Psoas muscle (tissue), 8 donors: ENCODE measurements around the gene ITPA. TPM values are rescaled to one million over a fixed set of nuclear protein-coding genes. Genes with fewer than 3 reads are reported as not detected.

Experiments
- ATAC-seq, 4 donors: fragments of 200-7000 bp; cut with Tn5 transposase; one replicate each; pipeline ENCODE4 v1.9.1; 2020; ENCODE audit warnings: moderate library complexity in 3 of 4, mild to moderate bottlenecking in 2 of 4
- DNase-seq, 2 donors: peaks; one replicate each; pipeline ENCODE4 v3.0.0-alpha.2; 2020
- H3K27ac ChIP-seq: fragments of 200-600 bp; one replicate; pipeline ENCODE4 v1.8.0; 2022
- H3K27me3 ChIP-seq, 3 donors: fragments of 200-600 bp in 1 of 3; one replicate each; pipeline versions ENCODE4 v1.6.1 to v1.8.0; 2013 to 2022; ENCODE audit warnings: low read length in 2 of 3, mild to moderate bottlenecking in 2 of 3, moderate library complexity in 1 of 3; ENCODE audit not compliant: insufficient read depth in 3 of 3
- H3K36me3 ChIP-seq, 2 donors: fragments of 200-600 bp in 1 of 2; one replicate each; pipeline versions ENCODE4 v1.6.1 to v1.8.0; 2013 to 2022; ENCODE audit warnings: low read depth in 1 of 2, mild to moderate bottlenecking in 1 of 2, moderate library complexity in 1 of 2; ENCODE audit not compliant: insufficient read depth in 1 of 2
- H3K4me1 ChIP-seq: fragments of 200-600 bp; one replicate; pipeline ENCODE4 v1.8.0; 2022
- H3K4me3 ChIP-seq: fragments of 200-600 bp; one replicate; pipeline ENCODE4 v1.8.0; 2022; ENCODE audit warnings: mild to moderate bottlenecking
- H3K9me3 ChIP-seq: fragments of 200-600 bp; one replicate; pipeline ENCODE4 v1.8.0; 2022
- CTCF ChIP-seq: fragments of 200-600 bp; IDR thresholded peaks from one replicate; pipeline ENCODE4 v1.8.0; 2022; ENCODE audit warnings: antibody characterized with exemption
- WGBS, 3 donors: extraction: QIAGEN DNeasy Blood & Tissue Kit; methylation state at CpG; one replicate each; pipeline versions ENCODE4 v1.1.6 to v1.1.7; 2013; 5-methylcytosine and 5-hydroxymethylcytosine counted together
- intact Hi-C, 2 donors: fragments of 100-400 bp; cut with DNase I; formaldehyde crosslinking; loops; one replicate each; pipeline versions ENCODE4 v1.11.0 to v1.14.2; 2022
- polyA plus RNA-seq, 3 donors: library from polyadenylated mRNA; stranded (reverse); fragments of 200-250 nt; gene quantifications; one replicate each; pipeline ENCODE4 v1.2.3, GENCODE V29; 2013
- total RNA-seq, 4 donors: library from RNA; stranded (reverse); fragmentation: NEBNext Ultra II Directional in 2 of 4; extraction: Animal tissue kit (Norgen Biotek cat#: 25700) in 2 of 4; gene quantifications; one replicate each; pipeline versions ENCODE4 v1.2.1 to v1.2.4, GENCODE V29; 2021 to 2023
- donor health status: healthy with polysubstance abuse.
- donor health status: DM: no; HTN: no; CAD: no; lungs with moderate emphysema.
- donor health status: Bipolar disorder and iron deficiency.
- donor health status: healthy.
- donor health status: DM: yes; HTN: yes; CAD: no.
- donor health status: DM: no; HTN: no; CAD: no.
- donor health status: DM: no; HTN: no; CAD: no.
- donor health status: DM: yes; HTN: yes; CAD: no.

Gene ITPA
- total and polyA plus RNA-seq, 7 donors = 19.6 to 83.9 (median 26.0) TPM

- H3K4me1 ChIP-seq = no peaks in the 10 kb centered on the region
- 78 to 95% (median 81%) methylated on average over 3 of the region's 3 CpGs for WGBS, 3 donors
- DNase-seq = peak in 1 of 2 donors; percentile 33
- intact Hi-C loops = no loop called here
- H3K27me3 ChIP-seq = no peaks in the 10 kb centered on the region
- no peaks in the 10 kb centered on the region for H3K9me3 ChIP-seq
- no peak overlapping the region for H3K27ac ChIP-seq
- no peak for TF ChIP-seq CTCF
- H3K4me3 ChIP-seq = no peak overlapping the region
- peaks cover 7 to 66% of the 10 kb centered on the region in 2 donors for H3K36me3 ChIP-seq
- peak in 1 of 4 donors; percentile 32 for ATAC-seq
Observed at GRCh38 chr20:3188823-3189413, 20.4 kb upstream of the ITPA start.

GRCh38 chr20:3189561-3190131, 19.7 kb upstream of the ITPA start:
- DNase-seq = peak in 1 of 2 donors; percentile 16
- H3K36me3 ChIP-seq = peaks cover 10 to 67% of the 10 kb centered on the region in 2 donors
- no peak overlapping the region for H3K27ac ChIP-seq
- no peak overlapping the region for H3K4me3 ChIP-seq
- no peak for TF ChIP-seq CTCF
- no peaks in the 10 kb centered on the region for H3K27me3 ChIP-seq
- no peaks in the 10 kb centered on the region for H3K4me1 ChIP-seq
- ATAC-seq = peak in 1 of 4 donors; percentile 30
- intact Hi-C loops = no loop called here
- WGBS, 3 donors = 83 to 90% (median 90%) methylated on average over 4 of the region's 4 CpGs
- no peaks in the 10 kb centered on the region for H3K9me3 ChIP-seq

- no peak overlapping the region for H3K27ac ChIP-seq
- DNase-seq (peak in 1 of 2 donors; percentile 35), ATAC-seq (peak in 1 of 4 donors; percentile 21)
- intact Hi-C loops = no loop called here
- WGBS, 3 donors = 89 to 93% (median 89%) methylated on average over 14 of the region's 14 CpGs
- no peaks in the 10 kb centered on the region for H3K9me3 ChIP-seq
- peaks cover 10 to 78% of the 10 kb centered on the region in 2 donors for H3K36me3 ChIP-seq
- no peak for TF ChIP-seq CTCF
- H3K4me3 ChIP-seq = no peak overlapping the region
- no peaks in the 10 kb centered on the region for H3K4me1 ChIP-seq
- no peaks in the 10 kb centered on the region for H3K27me3 ChIP-seq
Observed at GRCh38 chr20:3190681-3191111, 18.6 kb upstream of the ITPA start.

- intact Hi-C loops = no loop called here
- DNase-seq (peak in 1 of 2 donors; percentile 35), ATAC-seq (no peak)
- Histone ChIP-seq H3K9me3 (no peaks in the 10 kb centered on the region), H3K4me3 (no peak overlapping the region), H3K36me3 (peaks cover 10 to 95% of the 10 kb centered on the region in 2 donors), H3K4me1 (no peaks in the 10 kb centered on the region), H3K27ac (no peak overlapping the region), H3K27me3 (no peaks in the 10 kb centered on the region)
- 91 to 96% (median 91%) methylated on average over 18 of the region's 18 CpGs for WGBS, 3 donors
- TF ChIP-seq CTCF = no peak
Observed at GRCh38 chr20:3192226-3193015, 16.9 kb upstream of the ITPA start.
